ENCODE data around the gene SLC5A9. TPM values are rescaled to one million over a fixed set of nuclear protein-coding genes. Genes with fewer than 3 reads are reported as not detected.

SLC5A9 gene
- not detected in 2 replicates for total RNA-seq (2014; rRNA removed; shearing (Covaris generic))

- no peak for DNase-seq (ENCODE audit: low spot score)
These were observed at the start of gene SLC5A9 for GRCh38 chr1:48222501-48223242. TSS of gene SLC5A9 (plus strand) at chr1:48222716. CDS start at chr1:48222737, 21 bp downstream.

- DNase-seq (ENCODE audit: low spot score), result no peak
These were observed 47.4 kb upstream of the SLC5A9 start for GRCh38 chr1:48175116-48175515.

GRCh38 chr1:48177257-48177656, 45.3 kb upstream of the SLC5A9 start:
- no peak for DNase-seq (ENCODE audit: low spot score)

GRCh38 chr1:48181669-48182367, 40.7 kb upstream of the SLC5A9 start:
- no peak for DNase-seq (ENCODE audit: low spot score)

- no peak for DNase-seq (ENCODE audit: low spot score)
These were observed 40.1 kb upstream of the SLC5A9 start for GRCh38 chr1:48182439-48182838.

GRCh38 chr1:48186306-48186839, 36.1 kb upstream of the SLC5A9 start:
- DNase-seq (ENCODE audit: low spot score), result no peak

GRCh38 chr1:48187969-48188563, 34.5 kb upstream of the SLC5A9 start:
- DNase-seq (ENCODE audit: low spot score), result no peak

GRCh38 chr1:48190881-48191280, 31.6 kb upstream of the SLC5A9 start:
- DNase-seq (ENCODE audit: low spot score), result no peak

- no peak for DNase-seq (ENCODE audit: low spot score)
These were observed 27.7 kb upstream of the SLC5A9 start for GRCh38 chr1:48194801-48195200.

GRCh38 chr1:48196237-48196636, 26.3 kb upstream of the SLC5A9 start:
- no peak for DNase-seq (ENCODE audit: low spot score)

- no peak for DNase-seq (ENCODE audit: low spot score)
These were observed 23.5 kb upstream of the SLC5A9 start for GRCh38 chr1:48198970-48199369.

- DNase-seq (ENCODE audit: low spot score), result no peak
These were observed 22.2 kb upstream of the SLC5A9 start for GRCh38 chr1:48200166-48200900.

- DNase-seq (ENCODE audit: low spot score), result peak; percentile 79
These were observed 20.3 kb upstream of the SLC5A9 start for GRCh38 chr1:48202030-48202752.

GRCh38 chr1:48203287-48203900, 19.1 kb upstream of the SLC5A9 start:
- peak; percentile 18 for DNase-seq (ENCODE audit: low spot score)

- DNase-seq (ENCODE audit: low spot score), result no peak
These were observed 17.0 kb upstream of the SLC5A9 start for GRCh38 chr1:48205522-48205921.

GRCh38 chr1:48206371-48206770, 16.1 kb upstream of the SLC5A9 start:
- no peak for DNase-seq (ENCODE audit: low spot score)

GRCh38 chr1:48207131-48207530, 15.4 kb upstream of the SLC5A9 start:
- DNase-seq (ENCODE audit: low spot score), result no peak

GRCh38 chr1:48207536-48208075, 14.9 kb upstream of the SLC5A9 start:
- DNase-seq (ENCODE audit: low spot score), result no peak

- DNase-seq (ENCODE audit: low spot score), result no peak
These were observed 14.3 kb upstream of the SLC5A9 start for GRCh38 chr1:48208251-48208650.

GRCh38 chr1:48208652-48209051, 13.9 kb upstream of the SLC5A9 start:
- DNase-seq (ENCODE audit: low spot score), result no peak
